GM19193 (cell line): ENCODE measurements around the gene CD86.
A peak's percentile ranks its signal among the peaks of the same experiment; 100 is the strongest.

ENCODE experiments used
- POLR2A ChIP-seq: IDR thresholded peaks from 4 replicates; pipeline ENCODE4 v1.6.1; 2011; ENCODE audit not compliant: insufficient read depth, insufficient read length; ENCODE audit errors: extremely low read depth

The CD86 gene

GRCh38 chr3:122101646-122102045, 46.5 kb downstream of the CD86 start:
- TF ChIP-seq POLR2A = peak; percentile 17

- TF ChIP-seq POLR2A = no peak
Measured at GRCh38 chr3:122102191-122102935, 47.2 kb downstream of the CD86 start.

DNA sequence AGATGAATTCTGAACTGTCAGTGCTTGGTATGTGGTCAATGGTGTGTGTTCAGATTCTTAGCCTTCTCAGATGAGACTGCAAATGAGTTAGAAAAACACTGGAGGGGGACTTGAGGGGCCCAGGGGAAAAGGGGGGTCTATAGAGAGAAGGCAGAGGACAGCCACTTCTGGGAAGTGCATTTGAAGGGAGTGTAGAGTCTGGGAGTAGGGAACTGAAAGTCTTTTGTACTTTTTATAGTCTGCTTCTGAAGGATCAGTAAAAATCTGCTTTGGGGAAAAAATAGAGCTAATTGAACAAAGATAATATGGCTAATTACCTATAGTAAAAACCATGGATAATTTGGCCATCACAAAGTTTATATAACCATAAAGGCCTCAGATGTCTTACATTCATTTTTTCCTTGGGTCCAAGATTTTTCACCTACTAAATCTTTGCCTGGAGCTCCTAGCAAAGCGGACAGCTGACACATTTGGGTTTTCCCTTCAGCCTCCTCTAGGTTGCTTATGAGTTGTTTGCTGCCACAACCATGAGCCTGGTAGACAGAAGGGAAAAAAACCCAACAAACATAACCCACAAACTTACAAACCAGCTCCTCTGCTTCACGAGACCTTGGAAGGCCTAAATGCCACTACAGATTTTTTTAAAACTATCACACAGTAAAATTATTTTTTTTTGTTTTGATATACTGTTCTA, 48.8 kb downstream of the CD86 start:
- TF ChIP-seq POLR2A = no peak

DNA sequence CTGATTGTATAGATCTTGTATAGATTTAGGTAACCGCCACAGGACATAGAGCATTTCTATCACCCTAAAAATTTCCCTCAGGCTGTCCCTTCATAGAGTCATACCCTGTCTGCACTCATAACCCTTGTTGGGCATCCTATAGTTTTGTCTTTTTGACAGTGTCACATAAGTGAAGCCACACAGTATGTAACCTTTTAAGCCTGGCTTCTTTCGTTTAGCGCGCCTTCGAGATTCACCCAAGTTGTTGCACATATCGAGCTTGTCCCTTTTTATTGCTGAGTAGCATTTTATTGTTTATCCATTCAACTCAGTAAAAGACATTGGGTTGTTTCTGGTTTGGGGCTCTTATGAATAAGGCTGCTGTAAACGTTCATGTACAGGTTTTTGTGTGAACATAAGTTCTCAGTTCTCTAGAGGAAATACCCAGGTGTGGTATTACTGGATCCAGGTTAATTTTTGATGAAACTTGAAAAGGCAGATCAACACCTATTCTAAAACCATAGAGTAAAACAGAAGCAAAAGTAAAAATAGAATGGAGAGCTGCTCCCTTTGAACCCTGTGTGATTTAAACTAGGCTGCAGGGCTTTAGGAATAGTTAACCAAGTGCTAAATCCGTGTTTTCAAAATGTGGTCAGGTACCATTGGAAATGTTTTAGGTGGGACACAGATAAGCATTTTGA, 49.5 kb downstream of the CD86 start:
- TF ChIP-seq POLR2A = no peak

GRCh38 chr3:122105626-122106025, 50.5 kb downstream of the CD86 start:
- TF ChIP-seq POLR2A = no peak

DNA sequence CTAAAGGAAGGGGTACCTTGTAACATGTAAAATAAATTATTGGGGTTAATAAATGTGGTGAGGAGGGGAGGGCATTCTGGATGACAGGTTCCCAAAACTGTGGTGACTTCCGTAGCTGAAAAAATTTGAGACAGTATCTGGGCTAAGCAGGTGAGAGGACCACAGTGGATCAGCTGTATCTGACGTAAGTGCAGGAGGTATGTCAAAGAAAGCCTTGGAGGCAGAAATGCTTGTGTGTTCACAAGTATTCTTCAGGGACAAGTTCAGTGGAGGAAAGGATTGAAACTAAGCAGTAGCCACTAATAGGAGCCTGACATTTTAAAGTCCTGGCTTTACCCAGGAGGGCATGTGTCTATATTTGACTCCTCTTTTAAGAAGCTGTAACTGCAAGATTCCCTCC, 52.0 kb downstream of the CD86 start:
- TF ChIP-seq POLR2A = no peak

DNA sequence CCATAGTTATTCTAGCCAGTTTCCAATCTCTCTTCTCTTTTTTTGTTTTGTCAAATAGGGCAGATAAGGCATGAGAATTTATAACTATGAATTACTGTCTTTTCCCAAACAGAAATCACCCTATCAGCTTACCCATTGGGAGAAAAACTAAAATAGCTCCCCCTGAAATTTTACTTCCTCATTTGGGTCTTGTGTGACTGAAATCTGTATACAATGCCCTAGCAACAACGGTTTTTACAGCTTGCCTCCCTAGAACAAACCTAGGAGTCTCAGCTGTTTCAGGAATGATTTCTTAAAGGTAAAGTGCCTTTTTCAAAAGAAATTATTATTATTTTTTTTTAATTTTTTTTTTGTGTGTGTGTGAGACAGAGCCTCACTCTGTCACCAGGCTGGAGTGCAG, 56.8 kb downstream of the CD86 start:
- TF ChIP-seq POLR2A = no peak

- no peak for TF ChIP-seq POLR2A
Measured at GRCh38 chr3:122112754-122113153, 57.6 kb downstream of the CD86 start.

GRCh38 chr3:122123850-122124249, 68.7 kb downstream of the CD86 start:
- TF ChIP-seq POLR2A = no peak

GRCh38 chr3:122132949-122133540, 77.9 kb downstream of the CD86 start:
- no peak for TF ChIP-seq POLR2A

GRCh38 chr3:122146466-122146865, 91.3 kb downstream of the CD86 start:
- TF ChIP-seq POLR2A = no peak

DNA sequence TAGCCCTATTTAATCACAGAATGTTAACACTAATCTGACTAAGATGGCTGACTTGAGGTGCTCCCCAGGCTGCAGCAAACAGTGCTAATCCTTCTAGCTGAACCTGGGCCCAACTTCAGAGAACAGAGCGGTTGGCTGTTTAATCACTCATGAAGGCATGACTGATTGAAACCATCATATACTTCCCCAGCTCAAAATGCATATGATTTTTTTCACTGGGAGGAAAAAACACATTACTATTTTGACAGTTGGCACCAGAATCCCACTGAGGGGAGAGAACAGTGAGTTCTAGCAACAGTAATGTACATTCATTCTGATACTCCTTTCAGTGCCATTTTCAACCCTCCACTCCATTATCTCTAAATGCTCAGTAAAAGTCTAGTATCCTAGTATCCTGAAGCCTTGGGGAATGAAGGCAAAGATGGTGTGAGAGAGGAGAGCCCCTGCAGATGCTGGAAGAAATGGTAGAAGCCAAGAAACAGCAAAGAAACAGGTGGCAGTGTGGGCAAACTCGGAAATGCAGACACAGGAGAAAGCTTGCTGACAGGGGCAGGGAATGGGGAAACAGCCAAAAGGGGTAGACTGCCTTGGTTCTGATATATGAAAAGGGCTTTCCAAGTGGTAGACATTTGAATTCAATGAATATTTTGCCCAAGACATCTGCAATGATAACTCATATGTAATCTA, 93.9 kb downstream of the CD86 start:
- TF ChIP-seq POLR2A = no peak

- no peak for TF ChIP-seq POLR2A
Measured at GRCh38 chr3:122151480-122151879, 96.3 kb downstream of the CD86 start.

GRCh38 chr3:122167630-122168029, 112.5 kb downstream of the CD86 start:
- TF ChIP-seq POLR2A = no peak

GRCh38 chr3:122168044-122168443, 112.9 kb downstream of the CD86 start:
- TF ChIP-seq POLR2A = no peak
